Activated CD8-positive, alpha-beta memory T cell treated with anti-CD3 and anti-CD28 coated beads, Interleukin-2, amount 50 U/mL, for 24 hours (primary cell): Measurements from ENCODE around the gene C1orf167.

Experiments used
- DNase-seq: peaks from one replicate; pipeline ENCODE4 v3.0.0-alpha.2; 2020; ENCODE audit errors: extremely low read depth

The C1orf167 gene

GRCh38 chr1:11761285-11761684 is 708 bp upstream of the C1orf167 start:
- DNase-seq, result no peak

DNA sequence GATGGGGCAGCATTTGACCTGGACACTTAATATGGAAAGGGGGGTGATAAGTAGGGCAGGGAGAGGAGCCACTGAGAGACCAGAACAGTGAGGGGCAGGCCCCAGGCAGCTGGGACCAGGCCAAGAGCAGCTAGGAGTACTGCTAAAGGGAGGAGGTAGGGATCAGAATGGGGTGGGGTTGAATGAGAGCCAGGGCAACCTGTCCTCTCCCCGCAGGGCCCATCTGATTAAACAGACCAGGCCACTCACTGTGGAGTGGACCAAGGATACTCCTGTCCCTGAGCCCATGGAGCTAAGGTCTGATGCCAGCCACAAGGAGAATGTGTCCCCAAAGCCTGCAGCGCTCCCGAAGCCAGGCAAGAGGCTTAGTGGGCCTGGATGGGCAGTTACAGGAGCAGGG is 2.1 kb downstream of the C1orf167 start:
- DNase-seq, result no peak

- DNase-seq, result no peak
These were observed 2.5 kb downstream of the C1orf167 start for GRCh38 chr1:11764519-11764918.

DNA sequence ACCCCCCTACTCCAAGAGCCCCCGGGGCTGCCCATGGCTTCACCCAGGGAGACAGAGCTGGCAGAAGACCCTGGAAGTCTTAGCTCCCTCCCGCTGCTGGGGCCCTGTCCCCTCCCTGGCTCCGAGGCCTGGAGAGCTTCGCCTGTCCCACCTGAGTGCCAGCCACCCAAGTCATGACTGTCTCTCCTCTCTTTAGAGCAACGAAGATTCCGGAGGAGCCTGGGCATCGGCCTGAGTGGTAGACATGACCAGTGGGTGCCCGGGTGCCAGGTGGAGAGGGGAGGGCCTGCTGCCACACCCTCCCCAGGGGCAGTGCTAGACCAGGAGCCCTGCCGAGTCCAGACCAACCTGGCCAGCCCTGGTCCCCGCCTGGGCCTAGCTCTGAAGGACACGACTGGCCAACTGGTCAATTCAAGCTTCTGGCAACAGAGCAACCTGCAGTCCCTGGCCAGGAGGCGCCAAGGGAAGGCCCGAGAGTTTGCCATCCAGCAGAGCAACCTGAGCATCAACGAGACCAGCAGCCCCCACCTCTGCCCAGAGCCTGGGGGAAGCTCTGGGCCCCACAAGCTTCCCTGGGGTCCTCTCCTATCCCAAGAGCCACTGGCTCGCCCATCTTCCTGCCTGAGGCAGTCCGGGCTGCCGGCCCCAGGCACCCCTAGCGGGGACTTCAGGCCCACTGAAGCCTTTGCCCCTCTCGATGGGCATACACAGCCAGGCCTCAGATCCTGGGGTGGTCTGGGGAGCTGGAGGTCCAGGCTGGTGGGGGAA is 3.9 kb downstream of the C1orf167 start:
- DNase-seq, result no peak

GRCh38 chr1:11766429-11766776 is 4.4 kb downstream of the C1orf167 start:
- no peak for DNase-seq

- DNase-seq, result no peak
These were observed 6.1 kb downstream of the C1orf167 start for GRCh38 chr1:11767922-11768704.

GRCh38 chr1:11768821-11769220 is 6.8 kb downstream of the C1orf167 start:
- no peak for DNase-seq

DNA sequence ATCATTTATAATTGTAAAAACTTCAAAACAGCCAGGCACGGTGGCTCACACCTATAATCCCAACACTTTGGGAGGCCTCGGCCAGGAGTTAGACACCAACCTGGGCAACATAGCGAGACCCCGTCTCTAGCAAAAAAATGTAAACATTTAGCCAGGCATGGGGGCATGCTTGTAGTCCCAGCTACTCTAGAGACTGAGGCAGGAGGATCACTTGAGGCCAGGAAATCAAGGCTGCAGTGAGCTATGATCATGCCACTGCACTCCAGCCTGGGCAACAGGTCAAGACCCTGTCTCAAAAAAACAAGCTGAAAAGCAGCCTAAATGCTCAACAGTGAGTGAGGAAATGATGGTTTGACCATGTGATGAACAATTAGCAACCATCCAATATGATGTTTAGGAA is 7.3 kb downstream of the C1orf167 start:
- DNase-seq, result no peak

- no peak for DNase-seq
These were observed 8.0 kb downstream of the C1orf167 start for GRCh38 chr1:11770011-11770410.

GRCh38 chr1:11771481-11772043 is 9.6 kb downstream of the C1orf167 start:
- no peak for DNase-seq

- DNase-seq, result no peak
These were observed 10.5 kb downstream of the C1orf167 start for GRCh38 chr1:11772458-11772857.

GRCh38 chr1:11774753-11775152 is 12.8 kb downstream of the C1orf167 start:
- no peak for DNase-seq

GRCh38 chr1:11777658-11778322 is 15.8 kb downstream of the C1orf167 start:
- DNase-seq, result no peak

DNA sequence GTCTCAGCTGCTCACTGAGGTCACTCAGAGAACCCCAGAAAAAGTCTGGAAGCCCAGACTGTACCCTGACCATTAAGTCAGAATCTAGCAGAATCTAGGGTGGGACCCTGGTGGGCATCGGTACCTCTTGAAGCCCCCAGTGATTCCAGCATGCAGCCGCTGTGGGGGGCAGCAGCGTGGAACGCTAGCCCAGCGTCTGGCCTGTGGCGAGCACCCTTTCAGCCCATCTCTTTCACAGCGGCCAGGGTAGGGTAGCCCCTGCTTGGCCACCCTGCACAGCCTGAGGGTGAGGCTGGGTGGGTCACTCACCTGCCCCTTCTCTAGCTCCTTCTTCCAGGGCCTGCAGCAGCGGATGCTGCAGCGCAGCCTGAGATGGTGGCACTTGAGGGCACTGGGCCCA is 16.3 kb downstream of the C1orf167 start:
- DNase-seq, result no peak

DNA sequence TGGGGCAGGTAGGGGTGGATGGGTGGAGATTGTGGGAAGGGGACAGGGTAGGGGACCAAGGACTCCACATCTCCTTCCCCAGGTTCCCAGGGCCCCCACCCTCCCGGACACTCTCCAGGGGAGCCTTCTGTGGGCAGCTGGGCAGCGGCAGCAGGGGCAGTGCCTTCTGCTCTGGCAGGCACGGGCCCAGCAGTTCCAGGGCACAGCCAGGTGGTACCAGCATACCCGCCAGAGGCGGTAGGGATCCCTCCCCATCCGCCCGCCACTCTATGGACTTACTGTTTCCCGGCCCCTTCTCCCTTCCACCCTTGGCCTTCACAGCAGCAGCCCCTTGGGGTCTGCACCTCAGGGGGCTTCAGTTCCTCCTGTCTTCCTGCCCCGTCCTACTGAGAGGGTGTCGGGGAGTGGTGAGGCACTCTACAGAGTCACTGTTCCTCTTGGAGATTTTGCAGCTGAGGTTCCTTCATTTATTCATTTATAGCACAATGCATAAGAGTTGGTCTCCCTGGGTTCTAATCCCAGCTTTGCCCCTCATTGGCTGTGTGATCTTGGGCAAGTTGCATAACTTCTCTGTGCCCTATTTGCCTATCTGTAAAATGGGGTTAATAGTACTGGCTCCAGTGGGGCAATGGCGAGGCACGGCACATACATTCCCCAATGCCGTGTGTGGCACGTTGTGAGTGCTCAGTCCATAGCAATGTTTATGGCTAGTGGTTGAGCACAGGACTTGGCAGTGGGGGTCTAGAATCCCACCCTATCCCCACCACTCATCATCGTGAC is 17.0 kb downstream of the C1orf167 start:
- no peak for DNase-seq

DNA sequence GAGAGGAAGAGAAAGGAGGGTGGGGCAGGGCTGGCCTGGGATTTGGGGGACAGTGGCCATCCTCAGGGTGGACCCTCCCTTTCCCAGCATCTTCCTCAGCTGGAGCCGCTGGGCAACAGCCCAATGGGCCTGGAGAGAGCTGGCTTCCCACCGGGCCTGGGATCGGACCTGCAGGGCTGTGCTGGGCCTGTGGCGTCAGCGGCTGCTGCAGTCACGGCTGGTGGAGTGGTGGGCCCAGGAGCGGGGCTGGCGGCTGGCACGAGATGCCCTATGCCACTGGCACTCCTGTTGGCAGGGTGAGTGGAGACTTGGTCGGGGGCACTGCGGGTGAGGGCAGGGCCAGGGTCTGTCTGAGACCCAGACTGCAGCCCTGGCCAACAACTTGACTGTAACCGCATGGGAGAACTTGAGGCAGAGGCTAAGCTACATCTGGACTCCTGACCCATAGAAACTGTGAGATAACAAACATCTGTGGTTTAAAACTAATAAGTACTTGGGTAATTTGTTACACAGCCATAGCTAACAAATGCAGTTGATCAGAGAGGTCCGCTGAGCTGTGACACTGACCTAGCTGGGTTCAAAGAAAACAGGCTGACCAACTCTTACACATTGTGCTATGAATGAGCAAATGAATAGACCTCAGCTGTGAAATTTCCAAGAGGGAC is 17.9 kb downstream of the C1orf167 start:
- no peak for DNase-seq

GRCh38 chr1:11780380-11781147 is 18.6 kb downstream of the C1orf167 start:
- no peak for DNase-seq

- no peak for DNase-seq
These were observed 19.3 kb downstream of the C1orf167 start for GRCh38 chr1:11781297-11781696.

DNA sequence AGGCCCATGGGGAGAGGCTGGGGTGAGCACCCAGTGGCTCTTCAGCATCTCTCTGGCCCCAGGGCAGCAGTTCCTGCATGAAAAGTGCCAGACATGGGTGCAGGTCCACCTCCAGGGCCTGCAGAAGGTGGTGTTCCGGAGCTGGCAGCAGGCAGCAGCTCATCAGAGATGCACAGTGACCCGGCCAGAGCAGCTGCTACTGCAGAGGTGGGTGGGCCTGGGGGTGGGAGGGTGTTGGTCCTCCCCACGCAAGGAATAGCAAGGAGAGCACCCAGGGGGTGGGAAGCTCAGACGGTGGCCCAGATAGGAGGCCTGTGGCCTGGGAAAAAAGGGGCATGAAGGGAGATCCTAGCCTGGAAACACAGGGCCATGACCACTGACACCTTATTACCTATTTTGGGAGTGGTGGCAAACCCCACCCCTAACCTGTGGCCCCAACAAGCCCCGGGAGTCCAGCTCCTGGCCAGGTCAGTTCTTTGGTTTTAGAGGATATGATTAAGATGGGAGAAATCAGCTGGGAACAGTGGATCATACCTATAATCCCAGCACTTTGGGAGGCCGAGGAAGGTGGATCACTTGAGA is 20.2 kb downstream of the C1orf167 start:
- DNase-seq, result no peak

GRCh38 chr1:11783556-11783955 is 21.6 kb downstream of the C1orf167 start:
- no peak for DNase-seq
